GM15510 (cell line): ENCODE measurements around the gene COMT.

ENCODE experiments used
- POLR2A ChIP-seq: IDR thresholded peaks from 3 replicates; pipeline ENCODE4 v1.6.1; 2011; ENCODE audit warnings: borderline replicate concordance; ENCODE audit not compliant: insufficient read length; ENCODE audit errors: extremely low read depth

The COMT gene

DNA sequence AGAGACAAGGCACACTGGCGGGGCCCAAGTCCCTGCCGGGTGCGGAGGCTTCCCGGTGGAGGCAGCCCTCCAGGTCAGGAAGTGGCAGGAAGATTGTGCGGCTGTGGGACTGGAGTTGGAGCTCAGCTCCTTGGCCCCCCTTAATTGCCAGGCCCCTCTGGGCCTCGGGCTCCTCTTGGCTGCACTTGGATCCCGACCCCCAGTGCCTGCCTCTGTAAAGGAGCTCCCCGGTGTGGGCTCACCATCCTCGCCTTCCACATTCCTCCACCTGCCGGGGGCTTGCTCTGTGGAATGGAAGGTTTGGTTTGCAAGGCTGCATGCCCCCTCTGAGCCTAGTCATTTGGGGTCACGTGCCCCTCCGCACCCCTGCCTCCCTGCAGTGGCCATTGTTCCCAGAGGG is 38.1 kb upstream of the COMT start:
- TF ChIP-seq POLR2A = no peak

DNA sequence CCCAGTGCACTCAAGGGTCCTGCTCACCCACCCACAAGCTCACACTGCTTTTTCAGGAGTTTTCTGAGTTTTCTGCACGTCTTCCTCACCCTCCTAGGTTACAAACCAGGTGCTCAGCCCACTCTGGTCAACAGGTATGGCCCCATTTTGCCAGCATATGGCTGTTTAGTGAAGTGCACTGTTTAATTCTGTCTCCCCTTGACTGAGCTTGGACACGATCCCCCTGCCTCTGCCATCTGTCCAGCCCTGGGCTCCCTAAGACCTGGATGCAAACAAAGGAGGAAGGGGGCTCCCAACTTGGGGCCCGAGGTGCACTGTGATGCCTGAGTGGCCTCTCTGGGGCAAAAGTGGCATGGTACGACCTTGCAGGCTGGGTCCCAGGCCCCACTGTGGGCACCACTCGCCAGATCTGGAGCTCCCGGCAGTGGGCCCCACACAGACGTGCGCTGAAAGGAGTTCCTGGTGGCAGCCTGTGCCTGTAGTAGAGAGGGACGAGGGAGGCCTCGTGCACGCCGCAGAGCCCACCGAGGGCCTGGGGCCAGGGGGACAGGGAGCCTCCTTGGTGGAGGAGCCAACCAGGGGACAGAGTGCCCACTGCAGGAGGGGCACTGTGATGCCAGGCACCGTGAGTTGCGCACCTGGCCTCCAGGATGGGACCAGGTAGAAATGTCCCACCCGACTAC is 37.3 kb upstream of the COMT start:
- no peak for TF ChIP-seq POLR2A

DNA sequence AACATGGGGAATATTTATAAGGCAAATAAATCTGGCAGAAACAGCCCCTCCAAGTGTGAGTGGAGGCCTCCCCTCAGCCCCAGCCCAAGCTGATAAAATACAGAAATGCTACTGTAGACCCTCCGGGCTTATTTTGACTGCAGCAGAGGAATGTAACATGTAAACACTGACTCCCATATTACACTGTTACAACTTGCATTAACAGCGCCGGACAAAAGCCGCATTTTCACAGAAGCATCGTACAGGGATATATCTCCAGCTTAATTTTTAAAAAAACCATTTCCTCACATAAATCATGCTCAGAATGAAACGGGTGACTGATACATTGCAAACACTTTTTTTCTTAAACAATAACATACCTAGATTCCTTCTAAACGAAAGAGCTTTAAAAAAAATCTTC is 36.6 kb upstream of the COMT start:
- TF ChIP-seq POLR2A = no peak

DNA sequence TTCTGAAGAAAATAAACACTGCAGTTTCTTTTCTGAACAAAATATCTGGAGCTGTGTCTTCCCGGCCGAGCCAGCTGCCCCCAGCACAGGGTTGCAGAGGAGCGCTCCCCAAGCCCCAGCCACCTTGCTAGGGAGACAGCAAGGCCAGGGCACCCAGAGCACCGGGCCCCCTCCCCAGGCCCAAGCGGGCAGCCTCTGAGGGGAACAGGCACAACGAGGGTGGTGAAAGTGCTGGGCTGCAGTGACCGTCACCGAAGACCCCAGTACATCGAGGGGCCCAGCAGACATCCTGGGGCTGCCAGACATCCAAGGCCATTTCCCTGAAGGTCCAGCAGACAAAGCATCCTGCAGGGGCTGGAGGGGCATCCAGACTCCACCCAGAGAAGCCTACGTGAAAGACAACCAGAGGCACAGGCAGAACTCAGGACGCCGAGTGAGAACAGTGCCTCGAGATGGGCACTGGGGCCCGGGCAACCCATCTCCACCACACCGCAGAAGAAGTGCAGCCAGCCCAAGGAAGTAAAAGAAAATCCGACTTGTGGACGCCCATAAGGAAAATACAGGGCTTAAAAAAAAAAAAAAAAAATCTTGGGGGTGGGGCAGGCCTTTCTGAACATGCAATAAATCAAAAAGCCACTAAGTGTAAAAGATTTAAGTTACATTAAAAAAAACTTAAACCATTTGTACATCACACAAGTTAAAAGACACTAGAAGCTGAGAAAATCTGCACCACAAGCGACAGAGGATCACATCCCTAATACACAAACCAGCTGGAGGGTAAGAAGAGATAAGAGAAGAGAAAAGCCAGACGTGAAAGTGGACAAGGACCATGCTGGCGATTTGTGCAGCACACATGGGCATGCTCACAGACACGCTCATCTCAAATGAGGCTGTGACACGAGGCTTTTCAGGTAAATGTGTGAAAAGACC is 36.0 kb upstream of the COMT start:
- no peak for TF ChIP-seq POLR2A

DNA sequence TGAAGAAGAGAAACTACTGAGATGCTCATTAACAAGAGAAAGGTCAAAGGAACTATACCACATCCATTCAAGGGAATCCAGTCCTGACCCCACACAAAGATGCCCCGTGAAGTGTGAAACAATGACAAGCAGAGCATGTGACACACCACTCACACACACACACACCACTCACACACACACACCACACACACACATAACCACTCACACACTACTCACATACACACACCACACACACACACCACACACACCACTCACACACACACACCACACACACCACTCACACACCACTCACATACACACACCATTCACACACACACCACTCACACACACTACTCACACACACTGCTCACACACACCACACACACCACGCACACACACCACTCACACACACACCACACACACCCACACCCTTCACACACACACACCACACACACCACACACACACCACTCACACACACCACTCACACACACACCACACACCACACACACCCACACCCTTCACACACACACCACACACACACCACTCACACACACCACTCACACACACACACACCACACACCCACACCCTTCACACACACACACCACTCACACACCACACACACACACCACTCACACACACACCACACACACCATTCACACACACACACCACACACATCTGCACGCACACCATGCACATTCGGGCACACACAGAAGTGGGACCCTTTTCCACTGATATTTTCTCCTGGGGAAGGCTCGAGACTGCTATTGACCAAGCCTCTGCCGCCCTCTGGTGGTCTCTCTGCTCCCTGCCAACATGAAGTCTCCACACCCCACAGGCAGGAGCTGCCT is 32.0 kb upstream of the COMT start:
- no peak for TF ChIP-seq POLR2A

DNA sequence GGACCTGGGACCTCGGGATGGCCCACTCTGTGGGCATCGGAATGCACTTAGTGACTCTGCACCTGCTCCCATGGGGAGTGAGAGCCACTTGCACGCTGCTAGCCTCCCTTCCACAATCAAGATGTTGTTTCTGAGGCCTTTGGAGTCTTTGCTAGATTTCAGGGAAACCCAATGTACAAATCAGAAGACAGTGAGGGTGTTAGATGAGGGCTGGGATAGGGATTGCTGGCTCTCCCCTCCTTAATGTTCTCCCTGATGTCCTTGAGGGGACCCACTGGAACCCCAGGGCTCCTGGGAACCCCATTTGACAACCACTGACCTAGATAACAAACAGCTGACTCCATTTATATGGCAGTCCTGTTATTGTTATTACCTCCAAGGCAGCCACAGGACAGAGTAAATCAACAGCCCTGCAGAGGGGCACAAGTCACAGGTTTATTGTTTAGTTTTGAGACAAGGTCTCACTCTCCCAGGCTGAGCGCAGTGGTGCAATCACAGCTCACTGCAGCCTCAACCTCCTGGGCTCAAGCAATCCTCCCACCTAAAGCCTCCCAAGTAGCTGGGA is 31.3 kb upstream of the COMT start:
- TF ChIP-seq POLR2A = no peak

DNA sequence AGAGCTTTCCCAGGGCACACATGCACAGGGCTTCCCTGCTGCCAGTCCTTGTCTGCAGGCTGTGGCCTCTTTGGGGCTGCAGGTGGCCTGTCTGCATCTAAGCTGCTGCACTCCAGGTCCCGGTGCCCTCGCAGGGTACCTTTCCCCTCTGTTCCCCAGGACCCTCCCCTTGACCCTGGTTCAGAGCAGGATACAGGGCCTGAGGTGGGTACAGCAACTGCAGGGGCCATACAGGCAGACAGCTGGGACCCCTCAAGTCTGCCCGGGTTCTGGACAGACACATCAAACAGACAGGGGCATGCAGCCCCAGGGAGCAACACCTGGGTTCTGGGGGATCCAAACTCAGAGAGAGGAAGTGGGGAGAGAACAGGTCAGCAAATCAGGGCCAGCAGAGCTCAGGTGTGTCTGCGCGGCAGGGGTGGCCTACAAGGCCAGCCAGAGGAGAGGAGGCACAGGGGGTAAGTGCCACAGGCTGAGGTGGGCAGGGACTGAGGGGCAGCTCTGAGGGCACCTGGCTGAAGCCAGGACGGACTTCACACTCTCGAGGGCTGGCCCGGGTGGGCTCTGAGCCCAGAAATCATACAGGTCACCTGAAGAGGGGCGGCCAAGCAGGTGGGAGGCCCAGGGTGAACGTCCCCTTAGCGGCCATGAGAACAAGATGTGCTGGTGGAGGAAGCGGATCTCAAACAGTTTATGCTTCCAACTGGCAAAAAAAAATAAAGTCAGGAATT is 29.9 kb upstream of the COMT start:
- no peak for TF ChIP-seq POLR2A

DNA sequence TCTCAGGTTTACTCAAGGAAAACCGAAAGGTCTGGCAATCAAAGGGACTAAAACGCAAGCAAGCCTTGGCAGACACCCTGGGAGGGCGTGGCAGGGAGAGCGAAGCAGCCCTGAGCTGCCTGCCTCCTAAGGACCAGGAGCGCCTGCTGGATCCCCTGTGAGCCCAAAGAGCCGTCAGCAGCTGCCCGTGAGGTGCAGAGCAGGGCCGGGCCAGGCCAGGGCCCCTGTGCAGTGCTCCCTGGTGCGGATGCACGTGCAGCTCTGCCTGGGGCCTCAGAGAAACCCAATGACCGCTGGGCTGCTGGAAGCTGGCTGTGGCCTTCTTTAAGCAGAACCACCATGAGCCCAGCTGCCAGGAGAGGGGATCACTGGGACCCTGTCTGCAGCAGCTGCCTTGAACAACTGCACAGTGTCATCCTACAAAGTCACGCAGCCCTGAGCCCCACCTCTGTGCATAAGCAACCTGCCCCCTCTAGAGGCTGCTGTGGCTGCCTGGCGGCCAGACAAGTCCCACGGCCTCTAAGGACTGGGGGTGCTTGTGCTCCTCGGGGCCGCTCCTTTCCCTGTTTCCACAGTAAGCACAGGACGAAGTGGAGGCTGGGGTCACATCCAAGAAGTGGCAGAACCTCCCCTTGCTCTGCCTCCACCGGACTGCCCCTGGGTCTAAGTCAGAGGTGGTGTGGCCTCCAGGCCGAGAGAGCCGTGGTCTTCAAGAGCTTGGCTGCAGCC is 29.1 kb upstream of the COMT start:
- no peak for TF ChIP-seq POLR2A

DNA sequence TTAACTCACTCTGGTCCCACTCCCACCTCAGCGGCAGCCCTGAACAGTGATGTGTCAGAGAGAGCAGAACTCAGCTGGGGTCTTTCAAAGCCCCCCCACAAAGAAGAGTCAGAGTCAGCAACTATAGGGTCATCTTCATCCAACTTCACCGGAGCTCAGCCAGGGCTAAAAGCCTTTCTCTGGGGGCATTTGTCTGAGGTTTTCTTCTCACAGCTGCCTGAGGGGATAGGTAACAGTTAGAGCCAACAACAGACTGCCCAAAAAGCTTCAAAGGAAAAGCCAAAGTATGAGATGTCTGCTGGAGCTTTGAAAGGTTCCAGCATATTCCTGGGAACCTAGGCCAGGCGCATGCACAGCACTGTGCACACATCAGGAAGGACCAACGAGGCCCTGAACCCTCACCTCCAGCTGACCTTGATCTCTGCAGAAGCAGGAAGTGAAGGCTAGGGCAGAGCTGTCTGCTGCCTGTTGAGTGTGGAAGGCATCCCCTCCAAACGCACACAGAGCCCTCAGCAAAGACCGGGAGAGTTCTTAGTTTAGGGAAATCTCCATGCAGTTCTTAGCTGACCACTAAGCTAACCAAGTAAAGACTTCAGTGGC is 28.1 kb upstream of the COMT start:
- no peak for TF ChIP-seq POLR2A

DNA sequence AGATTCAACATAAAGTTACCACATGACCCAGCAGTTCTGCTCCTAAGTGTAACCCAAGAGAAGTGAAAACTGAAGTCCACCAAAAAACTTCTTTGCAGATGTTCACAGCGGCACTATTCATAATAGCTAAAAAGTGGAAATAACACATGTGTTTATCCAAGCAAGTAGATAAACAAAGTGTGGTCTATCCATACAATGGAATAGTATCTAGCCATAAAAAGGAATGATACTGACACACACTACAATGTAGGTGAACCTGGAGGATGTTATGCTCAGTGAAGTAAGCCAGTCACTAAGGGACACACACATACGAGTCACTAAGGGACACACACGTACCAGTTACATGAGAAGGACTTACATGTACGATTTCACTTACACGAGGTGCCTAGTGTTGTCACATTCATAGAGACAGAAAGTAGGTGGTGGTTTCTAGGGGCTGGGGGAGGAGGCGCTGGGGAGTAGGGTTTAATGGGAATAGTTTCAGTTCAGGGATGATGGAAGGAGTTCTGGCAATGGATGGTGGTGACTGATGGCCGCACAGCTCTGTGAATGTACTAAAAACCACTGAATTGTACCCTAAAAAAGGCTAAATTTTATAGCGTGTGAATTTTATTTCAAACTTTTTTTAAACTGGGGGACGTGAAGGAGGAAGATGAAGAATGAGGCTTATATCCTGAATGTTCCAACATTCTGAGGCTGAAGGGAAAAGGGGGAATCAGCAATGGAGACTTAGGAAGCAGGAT is 27.2 kb upstream of the COMT start:
- TF ChIP-seq POLR2A = no peak

DNA sequence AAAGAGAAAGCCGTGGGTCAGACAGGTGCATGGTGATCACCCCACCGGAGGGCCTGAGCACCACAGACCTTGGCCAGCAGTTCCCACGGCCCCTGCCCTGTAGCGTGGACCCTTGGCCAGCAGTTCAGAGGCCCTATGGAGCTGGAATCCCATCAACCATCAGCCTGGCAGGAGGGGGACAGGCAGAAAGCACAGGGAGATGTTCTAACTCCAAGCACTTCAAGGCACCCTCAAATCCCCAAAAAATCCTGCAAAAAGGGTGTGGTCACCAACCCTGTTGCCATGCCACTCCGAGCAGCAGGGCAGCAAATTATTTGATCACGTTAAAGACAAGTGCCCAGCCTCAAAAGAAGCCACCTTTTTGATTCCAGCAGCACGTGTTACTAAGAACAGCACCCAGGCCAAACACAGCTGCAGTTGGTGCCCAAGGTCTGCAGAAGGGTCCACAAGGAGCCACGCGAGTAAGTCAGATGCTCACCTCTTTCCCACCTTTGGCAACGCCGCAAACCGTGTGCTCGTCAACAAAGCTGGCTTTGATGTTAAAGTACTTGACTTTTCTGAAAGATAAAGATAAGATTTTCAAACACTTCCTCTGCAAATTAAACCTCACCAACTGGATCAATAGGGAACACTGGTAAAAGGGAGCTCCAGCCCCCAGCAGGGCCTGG is 26.2 kb upstream of the COMT start:
- no peak for TF ChIP-seq POLR2A

DNA sequence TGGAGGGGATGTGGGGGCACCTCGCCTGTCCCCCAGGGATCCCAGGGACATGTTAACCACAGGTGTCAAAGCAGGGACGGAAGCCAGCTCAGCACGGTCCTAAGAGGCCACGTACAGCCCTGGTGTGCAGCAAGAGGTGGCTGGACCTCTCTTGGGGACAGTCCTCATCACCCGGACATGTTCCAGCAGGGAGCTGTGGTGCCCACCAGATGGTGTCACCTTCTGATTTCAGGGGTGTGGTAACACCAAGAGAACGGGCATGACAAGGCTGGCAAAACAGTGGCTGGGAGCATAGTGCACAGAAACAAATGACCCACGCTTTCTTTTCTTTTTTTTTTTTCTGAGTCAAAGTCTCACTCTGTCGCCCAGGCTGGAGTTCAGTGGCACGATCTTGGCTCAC is 25.6 kb upstream of the COMT start:
- TF ChIP-seq POLR2A = no peak
